ENCODE data around the gene CLDN5. TPM values are rescaled to one million over a fixed set of nuclear protein-coding genes. Genes with fewer than 3 reads are reported as not detected.
"Not testable (repeated sequence)": the region's sequence is repeated elsewhere in the genome, so short reads cannot be mapped to it uniquely, and the experiment has no call there.

The CLDN5 gene
- total and polyA plus RNA-seq, 2 of the 4 experiments (the other 2 are of a cell fraction), result 0.18 to 0.21 TPM

DNA sequence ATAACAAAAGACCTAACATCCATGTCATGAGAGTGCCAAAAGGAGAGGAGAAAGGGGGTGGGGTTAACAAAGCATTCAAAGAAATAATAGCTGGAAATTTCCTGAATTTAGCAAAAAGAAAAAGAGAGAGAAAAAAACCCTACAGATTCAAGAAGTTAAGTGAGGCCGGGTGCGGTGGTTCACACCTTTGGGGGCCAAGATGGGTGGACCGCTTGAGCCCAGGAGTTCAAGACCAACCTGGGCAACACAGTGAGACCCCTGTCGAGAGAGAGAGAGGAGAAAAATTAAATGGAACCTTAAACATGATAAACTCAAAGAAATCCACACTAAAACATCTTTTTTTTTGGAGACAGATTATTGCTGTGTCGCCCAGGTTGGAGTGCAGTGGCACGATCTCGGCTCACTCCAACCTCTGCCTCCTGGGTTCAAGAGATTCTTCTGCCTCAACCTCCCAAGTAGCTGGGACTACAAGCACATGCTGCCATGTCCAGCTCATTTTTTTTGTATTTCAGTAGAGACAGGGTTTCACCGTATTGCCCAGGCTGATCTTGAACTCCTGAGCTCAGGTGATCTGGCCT is 8.9 kb upstream of the CLDN5 start:
- no peak overlapping the region for H2BK120ac ChIP-seq (ENCODE audit: low read depth, low read length)
- BruUV-seq (replicated peaks), result no TSS peak
- no peak overlapping the region for H3K4me3 ChIP-seq (ENCODE audit: insufficient read depth, low read depth, low read length)
- in situ Hi-C loops (cut with MboI; ENCODE audit: low sequenced_read_pairs) (no loop called here), intact Hi-C loops (cut with micrococcal nuclease) (no loop called here), dilution Hi-C loops (cut with HindIII; ENCODE audit: low sequenced_read_pairs, unreplicated experiment) (no loop called here)
- H3K4me2 ChIP-seq (ENCODE audit: low read depth, low read length), result no peak overlapping the region
- no peak overlapping the region for H2BK5ac ChIP-seq (ENCODE audit: low read depth, low read length, poor library complexity, severe bottlenecking)
- ATAC-seq (ENCODE audit: low read depth) (no peak), DNase-seq (no peak)
- no peak overlapping the region for H4K91ac ChIP-seq (ENCODE audit: insufficient read depth, low read depth, low read length)
- no peak overlapping the region for H3K9ac ChIP-seq (ENCODE audit: low read depth, low read length)
- no peak overlapping the region for H3K23ac ChIP-seq (ENCODE audit: low read depth, low read length)
- H2AFZ ChIP-seq (replicated peaks; ENCODE audit: low read length, poor library complexity), result no peak overlapping the region
- 83% methylated on average over 1 of the region's 8 CpGs; no CpG with 5 or more reads in 1 of the 2 experiments for WGBS, 2 experiments (ENCODE audit: extremely low coverage in 2 of 2, insufficient read length in 1 of 2)
- no peak overlapping the region for H2BK15ac ChIP-seq (ENCODE audit: low read depth, low read length)
- no peak overlapping the region for H3K27ac ChIP-seq (ENCODE audit: insufficient read depth, low read length)
- H2AK9ac ChIP-seq (replicated peaks; ENCODE audit: low read depth, low read length, poor library complexity), result no peak overlapping the region
- H4K8ac ChIP-seq (ENCODE audit: low read depth in 2 of 2, low read length in 2 of 2), result no peak overlapping the region
- H3K27me3 ChIP-seq (ENCODE audit: control insufficient read depth, insufficient read depth, low read length), result peaks cover 8% of the 10 kb centered on the region
- H2AK5ac ChIP-seq (ENCODE audit: low read depth, low read length), result no peak overlapping the region
- no peak overlapping the region for H3K14ac ChIP-seq (replicated peaks; ENCODE audit: low read depth, low read length)
- no peaks in the 10 kb centered on the region for H4K20me1 ChIP-seq (ENCODE audit: insufficient read depth, low read length)
- H3K79me1 ChIP-seq (ENCODE audit: low read depth in 1 of 2, low read length in 2 of 2), result no peaks in the 10 kb centered on the region
- H3K18ac ChIP-seq (ENCODE audit: low read depth, low read length), result no peak overlapping the region
- no peaks in the 10 kb centered on the region for H3K4me1 ChIP-seq (ENCODE audit: control insufficient read depth, insufficient read depth, low read length)
- POLR2A ChIA-PET (ENCODE audit: unreplicated experiment), result no interaction called here
- H2BK20ac ChIP-seq (ENCODE audit: low read depth, low read length), result no peak overlapping the region
- H3K9me3 ChIP-seq (ENCODE audit: control insufficient read depth, insufficient read depth, low read length), result no peaks in the 10 kb centered on the region
- H3K56ac ChIP-seq (ENCODE audit: extremely low read depth, insufficient read depth, low read length), result no peak overlapping the region
- no peak overlapping the region for H3K4ac ChIP-seq (ENCODE audit: low read depth, low read length)
- TF ChIP-seq MAFK (IDR thresholded peaks at IDR 0.05; ENCODE audit: low read depth, low read length) (no peak), CEBPB (IDR thresholded peaks at IDR 0.05; ENCODE audit: low read depth, low read length) (no peak), NFE2L2 (IDR thresholded peaks at IDR 0.05; ENCODE audit: low read depth, low read length) (no peak), POLR2A (IDR thresholded peaks at IDR 0.05; ENCODE audit: low read depth, low read length) (no peak), RAD21 (IDR thresholded peaks at IDR 0.05; ENCODE audit: low read length) (no peak), MXI1 (IDR thresholded peaks at IDR 0.05; ENCODE audit: borderline replicate concordance, low read depth, low read length) (no peak), RCOR1 (IDR thresholded peaks at IDR 0.05; ENCODE audit: insufficient replicate concordance, low read length) (no peak), MAZ (IDR thresholded peaks at IDR 0.05; ENCODE audit: borderline replicate concordance, low read depth, low read length) (no peak), RFX5 (IDR thresholded peaks at IDR 0.05; ENCODE audit: low read depth, low read length) (no peak), BHLHE40 (IDR thresholded peaks at IDR 0.05; ENCODE audit: low read depth, low read length) (no peak), CHD1 (IDR thresholded peaks at IDR 0.05; ENCODE audit: low read depth, low read length) (no peak), SMC3 (IDR thresholded peaks at IDR 0.05; ENCODE audit: low read depth, low read length) (no peak)
- H4K5ac ChIP-seq (ENCODE audit: low read depth, low read length), result no peak overlapping the region
- CTCF ChIA-PET, result interaction anchor here (1.0 kb wide), 1 partner anchor 90 kb away, joined by 3 read pairs; no protein-coding TSS in a partner anchor
- H3K36me3 ChIP-seq (ENCODE audit: control insufficient read depth, insufficient read depth, low read length), result no peaks in the 10 kb centered on the region
- H3K9me1 ChIP-seq (ENCODE audit: insufficient read depth, low read length), result no peaks in the 10 kb centered on the region

DNA sequence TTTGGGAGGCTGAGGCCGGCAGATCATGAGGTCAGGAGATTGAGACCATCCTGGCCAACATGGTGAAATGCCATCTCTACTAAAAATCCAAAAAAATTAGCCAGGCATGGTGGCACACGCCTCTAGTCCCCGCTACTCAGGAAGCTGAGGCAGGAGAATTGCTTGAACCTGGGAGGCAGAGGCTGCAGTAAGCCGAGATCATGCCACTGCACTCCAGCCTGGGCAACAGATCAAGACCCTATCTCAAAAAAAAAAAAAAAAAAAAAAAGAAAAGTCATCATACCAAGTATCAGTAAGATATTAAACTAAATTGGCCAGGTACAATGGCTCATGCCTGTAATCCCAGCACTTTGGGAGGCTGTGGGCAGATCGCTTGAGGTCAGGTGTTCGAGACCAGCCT is 7.1 kb upstream of the CLDN5 start:
- H2BK15ac ChIP-seq (ENCODE audit: low read depth, low read length); POLR2A ChIA-PET (ENCODE audit: unreplicated experiment); in situ Hi-C loops (cut with MboI; ENCODE audit: low sequenced_read_pairs); BruUV-seq (replicated peaks); H3K56ac ChIP-seq (ENCODE audit: extremely low read depth, insufficient read depth, low read length); H3K4me3 ChIP-seq (ENCODE audit: insufficient read depth, low read depth, low read length); H3K79me1 ChIP-seq (ENCODE audit: low read depth in 1 of 2, low read length in 2 of 2); H3K9me3 ChIP-seq (ENCODE audit: control insufficient read depth, insufficient read depth, low read length); H2BK20ac ChIP-seq (ENCODE audit: low read depth, low read length); H3K4me1 ChIP-seq (ENCODE audit: control insufficient read depth, insufficient read depth, low read length); H2AK5ac ChIP-seq (ENCODE audit: low read depth, low read length); DNase-seq; ATAC-seq (ENCODE audit: low read depth); H3K27me3 ChIP-seq (ENCODE audit: control insufficient read depth, insufficient read depth, low read length); H3K18ac ChIP-seq (ENCODE audit: low read depth, low read length); H3K23ac ChIP-seq (ENCODE audit: low read depth, low read length); H4K8ac ChIP-seq (ENCODE audit: low read depth in 2 of 2, low read length in 2 of 2); dilution Hi-C loops (cut with HindIII; ENCODE audit: low sequenced_read_pairs, unreplicated experiment); CTCF ChIA-PET; H3K27ac ChIP-seq (ENCODE audit: insufficient read depth, low read length); H3K4ac ChIP-seq (ENCODE audit: low read depth, low read length); H3K14ac ChIP-seq (replicated peaks; ENCODE audit: low read depth, low read length); H2AK9ac ChIP-seq (replicated peaks; ENCODE audit: low read depth, low read length, poor library complexity); intact Hi-C loops (cut with micrococcal nuclease); H3K36me3 ChIP-seq (ENCODE audit: control insufficient read depth, insufficient read depth, low read length); H4K5ac ChIP-seq (ENCODE audit: low read depth, low read length); H3K4me2 ChIP-seq (ENCODE audit: low read depth, low read length); H2BK120ac ChIP-seq (ENCODE audit: low read depth, low read length); H2BK5ac ChIP-seq (ENCODE audit: low read depth, low read length, poor library complexity, severe bottlenecking); H3K9ac ChIP-seq (ENCODE audit: low read depth, low read length); H2AFZ ChIP-seq (replicated peaks; ENCODE audit: low read length, poor library complexity); H4K91ac ChIP-seq (ENCODE audit: insufficient read depth, low read depth, low read length); H3K9me1 ChIP-seq (ENCODE audit: insufficient read depth, low read length); H4K20me1 ChIP-seq (ENCODE audit: insufficient read depth, low read length): not testable (repeated sequence)
- no CpG with 5 or more reads among the region's 6 CpGs for whole genome bisulfite sequencing, 2 experiments (ENCODE audit: extremely low coverage in 2 of 2, insufficient read length in 1 of 2)
